GM12873 (cell line): Measurements from ENCODE around the gene PPARG.

Experiments
- CTCF ChIP-seq: IDR thresholded peaks from 2 replicates; pipeline ENCODE4 v1.5.1; 2012; ENCODE audit warnings: low read depth, mild to moderate bottlenecking, moderate library complexity, low read length, control low read depth; ENCODE audit not compliant: insufficient read depth; ENCODE audit errors: missing control alignments

PPARG gene

DNA sequence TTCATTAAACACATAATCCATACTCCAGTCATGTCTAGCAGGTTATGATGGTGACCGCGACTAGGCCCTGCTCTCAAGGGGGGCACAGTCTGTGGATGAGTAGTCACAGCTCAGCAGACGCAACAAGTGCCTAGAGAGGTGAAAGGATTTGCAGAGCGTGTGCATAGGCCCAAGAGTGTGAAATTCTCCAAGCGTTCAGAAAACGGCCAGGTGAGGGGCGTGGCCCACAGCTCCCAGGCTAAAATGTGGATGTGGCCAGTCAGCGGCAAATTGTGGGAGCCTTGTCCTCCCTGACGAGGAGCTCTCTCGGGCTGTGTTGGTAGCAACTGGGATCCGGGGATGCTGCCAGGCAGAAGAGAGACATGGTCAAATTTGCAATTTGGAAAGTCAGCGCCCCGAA is 149.0 kb downstream of the PPARG start:
- no peak for TF ChIP-seq CTCF

DNA sequence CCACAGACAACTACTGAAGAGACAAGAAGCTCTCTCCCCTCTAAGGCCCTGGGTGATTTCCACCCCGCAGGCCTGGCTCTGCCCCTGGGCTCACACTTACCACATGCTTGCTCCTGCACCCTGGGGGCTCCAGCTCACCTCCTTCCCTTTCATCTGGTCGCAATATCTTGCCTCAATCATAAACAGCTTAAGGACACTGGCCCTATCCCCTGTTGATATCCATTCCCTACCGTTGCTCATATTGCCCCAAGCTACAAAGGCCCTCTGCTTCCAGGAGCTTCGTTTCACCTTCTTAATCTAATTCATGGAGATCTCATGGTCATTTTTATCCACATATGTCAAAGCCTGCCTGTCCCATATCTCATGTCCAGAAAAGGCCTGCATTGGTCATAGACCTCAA is 149.4 kb downstream of the PPARG start:
- no peak for TF ChIP-seq CTCF

GRCh38 chr3:12439161-12439940 is 150.5 kb downstream of the PPARG start:
- no peak for TF ChIP-seq CTCF

GRCh38 chr3:12440927-12441714 is 152.3 kb downstream of the PPARG start:
- TF ChIP-seq CTCF: no peak

- no peak for TF ChIP-seq CTCF
Observed at GRCh38 chr3:12442654-12443501, 154.0 kb downstream of the PPARG start.

DNA sequence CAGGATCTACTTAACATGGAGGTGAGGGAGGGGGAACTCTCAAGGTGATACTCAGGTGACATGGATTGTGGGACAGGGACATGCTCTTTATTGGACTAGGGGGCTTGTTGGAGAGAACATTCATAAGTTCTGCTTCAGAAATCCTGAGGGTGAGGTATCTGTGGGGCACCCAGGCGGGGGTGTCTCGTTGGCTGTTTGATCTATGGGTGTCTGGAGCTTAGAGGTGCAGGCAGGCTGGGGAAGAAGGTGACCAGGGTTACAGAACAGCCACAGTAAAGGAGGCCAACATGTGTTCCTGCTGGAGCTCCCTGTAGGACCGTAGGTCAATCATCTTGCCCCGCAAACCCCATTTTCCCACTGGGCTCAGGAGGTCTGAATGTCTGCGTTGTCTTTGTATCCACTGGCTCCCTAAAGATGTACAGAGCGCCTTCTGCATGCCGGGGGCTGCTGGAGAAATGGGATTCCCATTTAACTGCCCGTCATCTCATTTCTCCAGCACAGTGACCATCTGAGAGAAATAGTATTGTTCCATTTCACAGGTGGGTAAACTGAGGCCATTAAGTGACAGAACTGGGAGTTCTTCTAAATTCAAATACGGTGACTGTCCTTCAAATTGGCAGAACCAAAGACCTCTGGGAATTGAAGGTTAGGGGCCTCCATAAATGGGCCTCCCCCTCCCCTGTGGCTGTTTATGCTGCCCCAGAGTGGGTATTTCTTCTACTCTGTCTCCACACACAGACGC is 155.1 kb downstream of the PPARG start:
- no peak for TF ChIP-seq CTCF
